Measurements from ENCODE around the gene MBD1.

DNA sequence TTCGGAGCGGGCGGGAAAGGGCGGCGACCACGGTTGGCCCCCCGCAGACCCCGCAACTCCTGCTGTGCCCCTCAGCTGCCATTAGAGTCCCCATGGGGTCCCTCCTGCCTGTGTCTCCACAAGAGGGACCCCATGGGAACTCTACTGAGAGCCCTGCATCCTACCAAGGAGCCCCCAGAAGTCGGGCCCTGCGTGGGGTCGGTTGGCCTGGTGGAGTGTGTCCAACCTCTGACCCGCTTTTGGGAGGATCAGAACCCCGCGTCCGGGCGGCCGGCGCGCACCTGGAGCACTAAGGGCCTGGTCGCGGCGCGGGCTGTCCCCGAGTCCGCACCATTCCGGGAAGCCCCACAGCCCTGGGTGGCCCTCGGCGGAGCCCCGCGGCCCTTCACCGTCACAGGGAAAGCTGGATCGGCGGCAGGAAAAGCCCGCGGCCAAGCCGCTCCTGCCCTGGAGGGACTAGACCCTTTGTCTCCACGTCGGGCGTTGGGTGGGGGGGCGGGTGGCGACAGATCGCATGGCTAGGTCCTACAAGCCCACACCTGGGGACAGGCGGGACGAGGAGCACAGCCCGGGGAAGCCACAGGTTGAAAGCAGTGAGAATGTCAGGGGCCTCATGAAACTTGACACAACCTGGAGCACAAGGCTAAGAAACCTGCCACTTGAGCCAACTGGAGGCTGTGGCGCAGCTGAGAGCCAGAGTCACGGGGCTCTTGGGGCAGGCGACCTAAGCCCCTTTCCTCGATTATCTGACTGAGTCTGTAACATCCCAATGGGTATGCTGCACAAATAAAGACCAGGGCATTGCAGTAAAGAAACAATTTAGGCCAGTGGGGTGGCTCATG is 17.3 kb upstream of the MBD1 start:
- no peak for TF ChIP-seq CTCF (IDR thresholded peaks at IDR 0.05; ENCODE audit: poor library complexity)
- TF ChIP-seq EZH2 (IDR thresholded peaks at IDR 0.05; ENCODE audit: borderline replicate concordance) = no peak
